Lower lobe of right lung (tissue), 2 donors: Measurements from ENCODE around the gene YPEL1. TPM values are rescaled to one million over a fixed set of nuclear protein-coding genes. Genes with fewer than 3 reads are reported as not detected.
"Not testable (repeated sequence)": the region's sequence is repeated elsewhere in the genome, so short reads cannot be mapped to it uniquely, and the experiment has no call there.

Source experiments
- ATAC-seq, 2 donors: fragments of 200-7000 bp; cut with Tn5 transposase; one replicate each; pipeline ENCODE4 v1.9.1; 2020 to 2022; ENCODE audit warnings: mild to moderate bottlenecking in 2 of 2, moderate library complexity in 2 of 2
- DNase-seq: peaks from one replicate; pipeline ENCODE4 v3.0.0-alpha.2; 2020
- H3K27ac ChIP-seq: fragments of 200-600 bp; one replicate; pipeline ENCODE4 v1.8.0; 2022
- H3K27me3 ChIP-seq: fragments of 200-600 bp; one replicate; pipeline ENCODE4 v1.8.0; 2022; ENCODE audit warnings: low read depth
- H3K36me3 ChIP-seq: fragments of 200-600 bp; one replicate; pipeline ENCODE4 v1.8.0; 2022; ENCODE audit warnings: mild to moderate bottlenecking
- H3K4me1 ChIP-seq: fragments of 200-600 bp; one replicate; pipeline ENCODE4 v1.8.0; 2022
- H3K4me3 ChIP-seq: fragments of 200-600 bp; one replicate; pipeline ENCODE4 v1.8.0; 2022; ENCODE audit warnings: mild to moderate bottlenecking
- H3K9me3 ChIP-seq: fragments of 200-600 bp; one replicate; pipeline ENCODE4 v1.8.0; 2022
- intact Hi-C: fragments of 100-400 bp; cut with DNase I; formaldehyde crosslinking; loops from one replicate; pipeline ENCODE4 v1.11.0; 2022
- total RNA-seq: library from RNA; stranded (reverse); fragmentation: NEBNext Ultra II Directional; extraction: Animal tissue kit (Norgen Biotek cat#: 25700); gene quantifications from one replicate; pipeline ENCODE4 v1.2.1, GENCODE V29; 2021
- TF ChIP-seq, protein P1 (sequence below): fragments of 200-600 bp; IDR thresholded peaks from one replicate; pipeline ENCODE4 v1.8.0; 2022; ENCODE audit warnings: antibody characterized with exemption, mild to moderate bottlenecking
- donor health status: DM: no; HTN: yes; CAD: no; lungs with severe emphysema.

Gene YPEL1
- total RNA-seq, 1 donor from 2014 or later: 7.6 TPM

DNA sequence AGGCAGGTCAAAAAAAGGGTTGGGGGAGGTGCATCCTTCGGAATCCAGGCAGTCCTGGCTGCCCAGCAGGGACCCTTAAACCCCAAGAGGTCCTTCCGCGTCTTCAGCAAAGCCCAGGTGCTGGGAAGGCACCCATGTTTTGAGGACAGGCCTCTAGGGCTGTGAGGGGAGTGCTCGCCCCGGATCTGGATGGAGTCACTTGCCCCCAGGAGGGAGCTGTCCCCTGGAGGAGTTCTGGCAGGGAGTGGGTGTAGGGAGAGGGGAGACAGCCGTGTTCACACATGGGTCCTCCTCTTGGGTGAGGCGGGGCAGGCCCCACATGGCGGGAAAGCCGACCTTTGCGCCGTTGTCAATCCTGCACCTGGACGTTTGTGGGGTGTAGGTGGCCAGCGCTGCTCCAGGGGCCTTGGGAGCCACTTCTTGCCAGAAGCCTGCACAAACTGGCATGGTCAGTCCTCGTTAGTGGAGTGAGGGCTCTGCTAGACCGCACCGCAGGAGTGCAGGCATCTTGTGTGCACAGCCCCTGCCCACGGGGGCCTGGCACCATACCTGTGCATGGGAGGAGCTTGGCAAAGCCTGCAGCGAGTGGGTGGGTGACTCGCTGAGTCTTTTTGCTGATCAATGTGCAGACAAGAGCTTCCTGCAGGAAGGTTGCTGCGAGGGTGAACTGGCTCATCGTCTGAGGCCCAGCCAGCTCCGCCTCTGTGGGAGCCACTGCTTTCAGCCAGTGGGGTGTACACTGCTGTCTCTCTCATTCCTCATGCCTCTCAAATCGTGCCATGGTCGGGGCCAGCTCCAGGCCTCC is 53.8 kb downstream of the YPEL1 start:
- no peaks in the 10 kb centered on the region for H3K27me3 ChIP-seq
- no peak overlapping the region for H3K27ac ChIP-seq
- H3K9me3 ChIP-seq: no peaks in the 10 kb centered on the region
- peak in 1 of 2 donors; percentile 10 for ATAC-seq
- TF ChIP-seq, protein P1, sequence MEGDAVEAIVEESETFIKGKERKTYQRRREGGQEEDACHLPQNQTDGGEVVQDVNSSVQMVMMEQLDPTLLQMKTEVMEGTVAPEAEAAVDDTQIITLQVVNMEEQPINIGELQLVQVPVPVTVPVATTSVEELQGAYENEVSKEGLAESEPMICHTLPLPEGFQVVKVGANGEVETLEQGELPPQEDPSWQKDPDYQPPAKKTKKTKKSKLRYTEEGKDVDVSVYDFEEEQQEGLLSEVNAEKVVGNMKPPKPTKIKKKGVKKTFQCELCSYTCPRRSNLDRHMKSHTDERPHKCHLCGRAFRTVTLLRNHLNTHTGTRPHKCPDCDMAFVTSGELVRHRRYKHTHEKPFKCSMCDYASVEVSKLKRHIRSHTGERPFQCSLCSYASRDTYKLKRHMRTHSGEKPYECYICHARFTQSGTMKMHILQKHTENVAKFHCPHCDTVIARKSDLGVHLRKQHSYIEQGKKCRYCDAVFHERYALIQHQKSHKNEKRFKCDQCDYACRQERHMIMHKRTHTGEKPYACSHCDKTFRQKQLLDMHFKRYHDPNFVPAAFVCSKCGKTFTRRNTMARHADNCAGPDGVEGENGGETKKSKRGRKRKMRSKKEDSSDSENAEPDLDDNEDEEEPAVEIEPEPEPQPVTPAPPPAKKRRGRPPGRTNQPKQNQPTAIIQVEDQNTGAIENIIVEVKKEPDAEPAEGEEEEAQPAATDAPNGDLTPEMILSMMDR: no peak
- no peaks in the 10 kb centered on the region for H3K4me1 ChIP-seq
- DNase-seq: no peak
- intact Hi-C loops: no loop called here
- no peak overlapping the region for H3K4me3 ChIP-seq
- peaks cover 60% of the 10 kb centered on the region for H3K36me3 ChIP-seq

DNA sequence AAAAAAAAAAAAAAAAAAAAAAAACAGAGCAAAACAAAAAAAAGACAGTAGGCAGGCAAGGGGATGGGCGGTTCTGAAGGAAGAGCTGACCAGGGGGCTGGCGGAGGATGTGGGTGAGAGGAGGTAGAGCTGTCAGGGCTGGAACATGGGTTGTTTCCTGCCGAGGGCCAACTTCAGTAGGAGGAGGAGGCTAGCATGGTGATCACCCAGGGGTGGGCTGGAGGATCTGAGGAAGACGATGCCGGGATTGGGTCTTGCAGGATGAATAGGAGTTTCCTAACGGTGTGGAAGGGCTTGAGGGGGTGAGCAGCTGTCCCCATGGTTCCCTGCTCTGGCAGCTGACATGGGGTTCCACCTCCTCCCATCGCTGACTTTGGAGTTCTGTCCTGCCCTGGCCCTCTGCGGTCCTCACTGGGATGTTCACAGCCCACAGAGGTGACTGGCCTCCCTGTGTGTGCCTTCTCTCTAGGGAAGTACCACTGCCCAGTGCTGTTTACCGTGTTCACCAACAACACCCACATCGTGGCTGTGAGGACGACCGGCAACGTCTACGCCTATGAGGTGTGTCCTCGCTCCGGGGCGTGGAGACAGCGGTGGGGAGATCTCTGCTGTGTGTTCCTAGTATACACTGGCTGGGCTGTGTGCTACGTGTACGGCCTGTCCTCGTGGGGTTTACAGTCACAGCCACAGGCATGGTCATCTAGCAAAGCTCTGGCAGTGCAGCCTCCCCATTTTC is 54.6 kb downstream of the YPEL1 start:
- Histone ChIP-seq H3K27me3 (no peaks in the 10 kb centered on the region), H3K27ac (no peak overlapping the region), H3K36me3 (peaks cover 52% of the 10 kb centered on the region), H3K9me3 (no peaks in the 10 kb centered on the region), H3K4me1 (no peaks in the 10 kb centered on the region), H3K4me3 (no peak overlapping the region)
- ATAC-seq (no peak), DNase-seq (no peak)
- TF ChIP-seq, protein P1: no peak
- intact Hi-C loops: no loop called here

DNA sequence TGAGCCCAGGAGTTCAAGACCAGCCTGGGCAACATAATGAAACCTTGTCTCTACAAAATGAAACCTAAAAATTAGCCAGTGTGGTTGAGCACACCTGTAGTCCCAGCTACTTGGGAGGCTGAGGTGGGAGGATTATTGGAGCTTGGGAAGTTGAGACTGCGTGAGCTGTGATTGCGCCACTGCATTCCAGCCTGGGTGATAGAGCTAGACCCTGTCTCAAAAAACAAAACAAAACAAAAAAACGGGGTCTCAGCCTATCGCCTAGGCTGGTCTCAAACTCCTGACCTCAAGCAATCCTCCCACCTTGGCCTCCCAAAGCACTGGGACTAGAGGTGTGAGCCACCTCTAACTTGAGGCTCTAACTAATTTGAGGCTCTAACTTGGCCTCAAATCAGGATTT is 56.2 kb downstream of the YPEL1 start:
- Histone ChIP-seq H3K9me3 (no peaks in the 10 kb centered on the region), H3K27me3 (no peaks in the 10 kb centered on the region), H3K36me3 (peaks cover 52% of the 10 kb centered on the region), H3K4me1 (no peaks in the 10 kb centered on the region), H3K4me3 (no peak overlapping the region), H3K27ac (no peak overlapping the region)
- TF ChIP-seq, protein P1: no peak
- DNase-seq (no peak), ATAC-seq (no peak)
- intact Hi-C loops: no loop called here

DNA sequence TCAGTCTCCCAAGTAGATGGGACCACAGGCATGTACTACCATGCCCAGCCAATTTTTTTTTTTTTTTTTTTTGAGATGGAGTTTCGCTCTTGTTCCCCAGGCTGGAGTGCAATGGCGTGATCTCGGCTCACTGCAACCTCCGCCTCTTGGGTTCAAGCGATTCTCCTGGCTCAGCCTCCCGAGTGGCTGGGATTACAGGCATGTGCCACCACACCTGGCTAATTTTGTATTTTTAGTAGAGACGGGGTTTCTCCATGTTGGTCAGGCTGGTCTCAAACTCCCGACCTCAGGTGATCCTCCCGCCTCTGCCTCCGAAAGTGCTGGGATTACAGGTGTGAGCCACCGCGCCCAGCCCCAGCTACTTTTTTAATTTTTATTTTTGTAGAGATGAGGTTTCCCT is 56.8 kb downstream of the YPEL1 start:
- ATAC-seq, intact Hi-C loops, H3K27ac ChIP-seq, H3K9me3 ChIP-seq, DNase-seq, H3K4me1 ChIP-seq, H3K27me3 ChIP-seq, H3K4me3 ChIP-seq: not testable (repeated sequence)
- peaks cover 52% of the 10 kb centered on the region for H3K36me3 ChIP-seq

DNA sequence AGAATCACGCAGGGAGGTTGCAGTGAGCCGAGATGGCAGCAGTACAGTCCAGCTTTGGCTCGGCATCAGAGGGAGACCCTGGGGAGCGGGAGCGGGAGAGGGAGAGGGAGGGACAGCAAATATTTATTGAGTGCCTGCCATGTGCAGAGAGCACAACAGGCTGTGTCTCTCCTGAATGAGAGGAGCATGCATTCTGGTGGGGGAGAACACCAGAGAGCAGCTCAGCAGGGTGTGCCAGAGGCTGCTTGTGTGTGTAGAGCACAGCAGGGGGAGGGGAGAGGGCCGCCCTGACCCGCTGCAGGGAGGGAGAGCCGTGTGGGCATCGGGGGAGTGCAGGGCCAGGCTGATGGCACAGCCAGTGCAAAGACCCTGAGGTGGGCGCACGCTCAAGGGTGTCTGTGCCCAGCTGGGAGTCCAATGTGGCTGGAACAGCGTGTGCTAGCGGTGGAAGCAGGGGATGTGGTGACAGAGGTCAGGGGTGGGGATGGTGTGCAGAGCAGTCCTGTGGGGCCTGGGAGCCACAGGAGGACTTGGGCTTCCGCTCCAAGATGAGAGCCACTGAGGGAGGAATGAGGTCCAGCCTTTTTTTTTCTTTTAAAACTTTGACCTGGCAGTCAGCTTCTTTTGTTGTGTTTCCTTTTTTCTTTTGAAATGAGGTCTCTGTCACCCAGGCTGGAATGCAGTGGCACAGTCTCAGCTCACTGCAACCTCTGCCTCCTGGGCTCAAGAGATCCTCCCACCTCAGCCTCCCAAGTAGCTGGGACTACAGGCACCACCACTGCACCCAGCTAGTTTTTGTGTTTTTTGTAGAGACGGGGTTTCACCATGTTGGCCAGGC is 57.8 kb downstream of the YPEL1 start:
- DNase-seq (no peak), ATAC-seq (peak in 1 of 2 donors; percentile 7)
- no peaks in the 10 kb centered on the region for H3K4me1 ChIP-seq
- H3K36me3 ChIP-seq: peaks cover 52% of the 10 kb centered on the region
- H3K9me3 ChIP-seq: no peaks in the 10 kb centered on the region
- intact Hi-C loops: no loop called here
- TF ChIP-seq, protein P1: no peak
- no peak overlapping the region for H3K27ac ChIP-seq
- no peak overlapping the region for H3K4me3 ChIP-seq
- H3K27me3 ChIP-seq: no peaks in the 10 kb centered on the region
